OCI-LY7 (cell line): ENCODE data around the gene ERCC4.

Source experiments
- CTCF ChIP-seq: fragments of 200-600 bp; sonication (generic); conservative IDR thresholded peaks from 2 replicates; pipeline ENCODE4 v1.5.1; 2014; ENCODE audit warnings: mild to moderate bottlenecking, antibody characterized with exemption, low read length, moderate library complexity, mixed read lengths
- EZH2phosphoT487 ChIP-seq: fragments of 200-600 bp; sonication (generic); IDR thresholded peaks from 2 replicates; pipeline ENCODE4 v1.6.1; 2018; ENCODE audit warnings: low read depth, borderline replicate concordance, mild to moderate bottlenecking, mixed run types, antibody characterized with exemption, low read length, moderate library complexity, mixed read lengths

GRCh38 chr16:13970708-13971422, 50.9 kb downstream of the ERCC4 start:
- TF ChIP-seq CTCF (no peak), EZH2phosphoT487 (no peak)
